Keratinocyte (primary cell): ENCODE measurements around the gene RASAL2. TPM values are rescaled to one million over a fixed set of nuclear protein-coding genes. Genes with fewer than 3 reads are reported as not detected.

Source experiments
- DNase-seq: peaks from one replicate; pipeline ENCODE4 v3.0.0-alpha.2; 2011; ENCODE audit warnings: low read depth, missing footprints, low spot score
- FAIRE-seq: peaks from 2 replicates; lab custom pipeline; 2011; peaks lifted over from hg19 to GRCh38; lab: Jason Lieb, UNC
- H2AFZ ChIP-seq: 2 replicates; pipeline ENCODE4 v1.6.0; 2012; ENCODE audit warnings: low read length, control low read depth, inconsistent platforms; ENCODE audit not compliant: control insufficient read depth
- H3K27ac ChIP-seq: 2 replicates; pipeline ENCODE4 v1.5.1; 2011; ENCODE audit warnings: low read length; ENCODE audit not compliant: control insufficient read depth, insufficient read depth
- H3K27me3 ChIP-seq: 3 replicates; pipeline ENCODE4 v1.6.0; 2011; ENCODE audit warnings: low read length; ENCODE audit not compliant: control insufficient read depth, insufficient read depth; ENCODE audit errors: extremely low read depth
- H3K36me3 ChIP-seq, 2 experiments: 2 replicates in 1 of 2; 3 replicates in 1 of 2; pipeline ENCODE4 v1.5.1; 2011; ENCODE audit warnings: low read length in 2 of 2, mild to moderate bottlenecking in 1 of 2; ENCODE audit not compliant: control insufficient read depth in 2 of 2, insufficient read depth in 2 of 2; ENCODE audit errors: extremely low read depth in 1 of 2
- H3K4me1 ChIP-seq: 3 replicates; pipeline ENCODE4 v1.5.1; 2011; ENCODE audit warnings: low read length; ENCODE audit not compliant: control insufficient read depth, insufficient read depth; ENCODE audit errors: extremely low read depth
- H3K4me2 ChIP-seq: 3 replicates; pipeline ENCODE4 v1.6.0; 2011; ENCODE audit warnings: low read depth, low read length; ENCODE audit not compliant: control insufficient read depth, insufficient read depth; ENCODE audit errors: extremely low read depth
- H3K4me3 ChIP-seq, 3 experiments: fragments of 200-600 bp in 1 of 3; sonication (generic) in 1 of 3; 2 replicates in 2 of 3; 3 replicates in 1 of 3; pipeline ENCODE4 v1.5.1; 2011 to 2016; ENCODE audit warnings: low read length in 3 of 3, mild to moderate bottlenecking in 3 of 3, control low read depth in 2 of 3, inconsistent platforms in 1 of 3, low read depth in 1 of 3, mixed read lengths in 1 of 3, mixed run types in 1 of 3, moderate library complexity in 1 of 3; ENCODE audit not compliant: control insufficient read depth in 2 of 3, insufficient read depth in 2 of 3; ENCODE audit errors: extremely low read depth in 1 of 3
- H3K79me2 ChIP-seq: 2 replicates; pipeline ENCODE4 v1.6.0; 2012; ENCODE audit warnings: low read length; ENCODE audit not compliant: control insufficient read depth, insufficient read depth
- H3K9ac ChIP-seq: 3 replicates; pipeline ENCODE4 v1.6.0; 2011; ENCODE audit warnings: low read length; ENCODE audit not compliant: control insufficient read depth, insufficient read depth; ENCODE audit errors: extremely low read depth
- H3K9me1 ChIP-seq: 3 replicates; pipeline ENCODE4 v1.6.0; 2011; ENCODE audit warnings: low read length; ENCODE audit not compliant: control insufficient read depth, insufficient read depth; ENCODE audit errors: extremely low read depth
- H3K9me3 ChIP-seq: 2 replicates; pipeline ENCODE4 v1.5.1; 2012; ENCODE audit warnings: low read depth, low read length; ENCODE audit not compliant: control insufficient read depth
- H4K20me1 ChIP-seq: 3 replicates; pipeline ENCODE4 v1.6.0; 2011; ENCODE audit warnings: low read length; ENCODE audit not compliant: control insufficient read depth, insufficient read depth; ENCODE audit errors: extremely low read depth
- CTCF ChIP-seq, 3 experiments: IDR thresholded peaks in 1 of 3; conservative IDR thresholded peaks in 1 of 3; optimal IDR thresholded peaks in 1 of 3; 2 replicates in 2 of 3; 3 replicates in 1 of 3; pipeline versions ENCODE3 to v1.5.1; 2011; ENCODE audit warnings: low read length in 3 of 3, mild to moderate bottlenecking in 3 of 3, moderate library complexity in 2 of 3, control low read depth in 1 of 3, inconsistent platforms in 1 of 3; ENCODE audit not compliant: insufficient read depth in 2 of 3; ENCODE audit errors: extremely low read depth in 1 of 3
- EZH2 ChIP-seq: IDR thresholded peaks from one replicate; pipeline ENCODE4 v1.6.1; 2012; ENCODE audit warnings: inconsistent platforms, mild to moderate bottlenecking, low read length, moderate library complexity
- dilution Hi-C: fragments of 300-500 bp; cut with MboI; formaldehyde crosslinking; loops from one replicate; pipeline ENCODE4 v1.7.0; 2020; ENCODE audit warnings: low sequenced_read_pairs; ENCODE audit not compliant: extremely low pct_ligation_motif_present
- polyA plus RNA-seq, 5 experiments: library from polyadenylated mRNA; depleted of rRNA in 3 of 5; stranded (reverse) in 3 of 5; stranded (forward) in 1 of 5; unstranded in 1 of 5; fragments of >200 nt; gene quantifications; 1 replicate in 1 of 5; 2 replicates in 3 of 5; 3 replicates in 1 of 5; pipeline versions ENCODE4 v1.2.1 to v1.2.3, GENCODE V29; 2011 to 2012; ENCODE audit warnings: missing spikeins in 2 of 5, low read depth in 1 of 5, low replicate concordance in 1 of 5

The RASAL2 gene
- polyA plus RNA-seq, 1 donor (not counting 4 experiments of a cell fraction or from before 2014, with no cell fraction given), result 27.2 TPM

- Histone ChIP-seq H3K36me3 (no peaks in the 10 kb centered on the region), H3K4me1 (no peaks in the 10 kb centered on the region), H2AFZ (no peak overlapping the region), H3K4me2 (no peak overlapping the region), H3K27ac (no peak overlapping the region), H3K27me3 (no peaks in the 10 kb centered on the region), H3K4me3 (no peak overlapping the region), H4K20me1 (no peaks in the 10 kb centered on the region), H3K9me1 (peaks cover 2% of the 10 kb centered on the region), H3K79me2 (no peaks in the 10 kb centered on the region), H3K9ac (no peak overlapping the region), H3K9me3 (no peaks in the 10 kb centered on the region)
- TF ChIP-seq CTCF (optimal IDR thresholded peaks at IDR 0.05 in 1 of 3, IDR thresholded peaks at IDR 0.05 in 1 of 3, conservative IDR thresholded peaks at IDR 0.05 in 1 of 3; ENCODE audit: extremely low read depth in 1 of 3, insufficient read depth in 2 of 3, low read length in 3 of 3) (no peak), EZH2 (no peak)
- no peak for DNase-seq
- FAIRE-seq, result no peak
- dilution Hi-C loops, result no loop called here
Measured at GRCh38 chr1:178486100-178487069, 392.5 kb downstream of the RASAL2 start.

- Histone ChIP-seq H3K4me2 (no peak overlapping the region), H3K9me1 (peaks cover 2% of the 10 kb centered on the region), H2AFZ (no peak overlapping the region), H4K20me1 (no peaks in the 10 kb centered on the region), H3K4me1 (no peaks in the 10 kb centered on the region), H3K4me3 (no peak overlapping the region), H3K9me3 (no peaks in the 10 kb centered on the region), H3K27ac (no peak overlapping the region), H3K27me3 (no peaks in the 10 kb centered on the region), H3K36me3 (no peaks in the 10 kb centered on the region), H3K9ac (no peak overlapping the region), H3K79me2 (no peaks in the 10 kb centered on the region)
- FAIRE-seq, result no peak
- no peak for DNase-seq
- dilution Hi-C loops, result no loop called here
- TF ChIP-seq CTCF (optimal IDR thresholded peaks at IDR 0.05 in 1 of 3, IDR thresholded peaks at IDR 0.05 in 1 of 3, conservative IDR thresholded peaks at IDR 0.05 in 1 of 3; ENCODE audit: extremely low read depth in 1 of 3, insufficient read depth in 2 of 3, low read length in 3 of 3) (no peak), EZH2 (no peak)
Measured at GRCh38 chr1:178487070-178487615, 393.2 kb downstream of the RASAL2 start.
